HepG2 (cell line): ENCODE measurements around the gene ETFB. TPM values are rescaled to one million over a fixed set of nuclear protein-coding genes. Genes with fewer than 3 reads are reported as not detected.

Experiments
- BCL3 ChIP-seq: sonication (generic); formaldehyde crosslinking; IDR thresholded peaks from 2 replicates; pipeline ENCODE4 v1.5.1; 2020; ENCODE audit warnings: mild to moderate bottlenecking, missing genetic modification reagents, moderate library complexity
- CCAR2 ChIP-seq: fragments of 200-400 bp; formaldehyde crosslinking; optimal IDR thresholded peaks from 2 replicates; pipeline ENCODE3; 2018; ENCODE audit warnings: low read depth, mild to moderate bottlenecking, low read length, moderate library complexity
- HMG20A ChIP-seq: IDR thresholded peaks from 2 replicates; pipeline ENCODE4 v1.6.1; 2016; ENCODE audit warnings: borderline replicate concordance
- IKZF4 ChIP-seq: sonication (generic); formaldehyde crosslinking; IDR thresholded peaks from 2 replicates; pipeline ENCODE4 v1.5.1; 2020; ENCODE audit warnings: borderline replicate concordance, mild to moderate bottlenecking, low read depth, missing genetic modification reagents; ENCODE audit errors: not compliant biosample characterization
- REL ChIP-seq: sonication (generic); formaldehyde crosslinking; conservative IDR thresholded peaks from 2 replicates; pipeline ENCODE4 v1.8.0; 2022; ENCODE audit warnings: mild to moderate bottlenecking, missing genetic modification reagents, moderate library complexity
- TBX3 ChIP-seq: fragments of 450-650 bp; IDR thresholded peaks from 2 replicates; pipeline ENCODE4 v1.6.1; 2017; ENCODE audit warnings: antibody characterized with exemption, mild to moderate bottlenecking, inconsistent platforms, borderline replicate concordance
- THAP7 ChIP-seq: sonication (generic); formaldehyde crosslinking; IDR thresholded peaks from 2 replicates; pipeline ENCODE4 v1.8.1; 2023; ENCODE audit warnings: mild to moderate bottlenecking, missing genetic modification reagents
- USF2 ChIP-seq, 2 experiments: sonication (generic) in 1 of 2; formaldehyde crosslinking in 1 of 2; IDR thresholded peaks; 2 replicates each; pipeline versions ENCODE4 v1.5.1 to v1.6.1; 2011 to 2020; ENCODE audit warnings: borderline replicate concordance in 1 of 2, low read depth in 1 of 2, low read length in 1 of 2, mild to moderate bottlenecking in 1 of 2, missing genetic modification reagents in 1 of 2, moderate library complexity in 1 of 2
- ZFP36L2 ChIP-seq: sonication (generic); formaldehyde crosslinking; IDR thresholded peaks from 2 replicates; pipeline ENCODE4 v1.4.0; 2020; ENCODE audit warnings: missing genetic modification reagents
- ZNF18 ChIP-seq: sonication (generic); formaldehyde crosslinking; IDR thresholded peaks from 2 replicates; pipeline ENCODE4 v1.8.0; 2022; ENCODE audit warnings: mild to moderate bottlenecking, missing genetic modification reagents; ENCODE audit not compliant: insufficient replicate concordance
- ZNF264 ChIP-seq: sonication (generic); formaldehyde crosslinking; IDR thresholded peaks from 2 replicates; pipeline ENCODE4 v1.4.0; 2020; ENCODE audit warnings: missing genetic modification reagents
- ZNF333 ChIP-seq: sonication (generic); formaldehyde crosslinking; IDR thresholded peaks from 2 replicates; pipeline ENCODE4 v1.4.0; 2020; ENCODE audit warnings: mild to moderate bottlenecking, missing genetic modification reagents, borderline replicate concordance
- ZNF605 ChIP-seq: sonication (generic); formaldehyde crosslinking; IDR thresholded peaks from 2 replicates; pipeline ENCODE4 v1.8.0; 2022; ENCODE audit warnings: mild to moderate bottlenecking, missing genetic modification reagents
- ZNF710 ChIP-seq: sonication (generic); formaldehyde crosslinking; IDR thresholded peaks from 2 replicates; pipeline ENCODE4 v1.5.0; 2020; ENCODE audit warnings: mild to moderate bottlenecking, missing genetic modification reagents, borderline replicate concordance
- polyA plus RNA-seq, 8 experiments: library from polyadenylated mRNA; depleted of rRNA in 3 of 8; stranded (reverse) in 7 of 8; unstranded in 1 of 8; fragments of >200 nt; fragmentation: Illumina TruSeq in 4 of 8; extraction: Trizol in 4 of 8; gene quantifications; 2 replicates each; pipeline versions ENCODE4 v1.2.1 to v1.2.3, GENCODE V29; 2011 to 2016; ENCODE audit warnings: low read depth in 4 of 8, missing spikeins in 1 of 8, mixed read lengths in 1 of 8; ENCODE audit not compliant: insufficient read depth in 1 of 8
- total RNA-seq, 5 experiments: library from RNA; depleted of rRNA; stranded (reverse); fragments of >200 nt; fragmentation: Illumina TruSeq; extraction: Trizol; gene quantifications; 2 replicates each; pipeline ENCODE4 v1.2.3, GENCODE V29; 2016; ENCODE audit warnings: low read depth in 1 of 5

Gene ETFB
- total and polyA plus RNA-seq, 2 of the 13 experiments (the other 11 are each of a cell fraction or from before 2014, with no cell fraction given), result 678 to 1,314 TPM

GRCh38 chr19:51347209-51347928, 18.8 kb downstream of the ETFB start (continued):
- TF ChIP-seq REL (CRISPR knock-in tag) (no peak), BCL3 (no peak), CCAR2 (no peak), IKZF4 (CRISPR knock-in tag) (no peak), ZNF710 (no peak; the same call in 1 of the 2 replicates), ZNF605 (CRISPR knock-in tag) (no peak), TBX3 (peak; percentile 47; the same call in 1 of the 2 replicates), ZNF18 (CRISPR knock-in tag) (peak; percentile 29), ZNF264 (CRISPR knock-in tag) (no peak), THAP7 (CRISPR knock-in tag) (no peak), HMG20A (CRISPR knock-in tag) (no peak), ZFP36L2 (no peak), ZNF333 (CRISPR knock-in tag) (no peak), USF2 (IDR thresholded peaks at IDR 0.05; ENCODE audit: low read depth, low read length) (no peak), USF2 (CRISPR knock-in tag; IDR thresholded peaks at IDR 0.05; ENCODE audit: borderline replicate concordance) (no peak)
